ENCODE results near the gene RTL5.
A peak's percentile ranks its signal among the peaks of the same experiment; 100 is the strongest.

RTL5 gene

GRCh38 chrX:72125331-72126047 is 6.2 kb downstream of the RTL5 start:
- H3K4me3 ChIP-seq (ENCODE audit: low read depth, low read length), result no peak overlapping the region
- H3K4me1 ChIP-seq, result peaks cover 52% of the 10 kb centered on the region
- H3K9me3 ChIP-seq (ENCODE audit: control insufficient read depth, low read length), result no peaks in the 10 kb centered on the region
- TF ChIP-seq CTCF (IDR thresholded peaks at IDR 0.05), result no peak
- peak overlapping the region; percentile 53 for H3K27ac ChIP-seq
- H3K79me2 ChIP-seq, result no peaks in the 10 kb centered on the region
- H3K36me3 ChIP-seq (ENCODE audit: control insufficient read depth, insufficient read depth, low read length), result no peaks in the 10 kb centered on the region
- no peaks in the 10 kb centered on the region for H3K27me3 ChIP-seq (ENCODE audit: control insufficient read depth, insufficient read depth, low read length)
- H3K9ac ChIP-seq, result no peak overlapping the region
- no peak overlapping the region for H2AFZ ChIP-seq
- no peak overlapping the region for H3K4me2 ChIP-seq (ENCODE audit: low read length)

DNA sequence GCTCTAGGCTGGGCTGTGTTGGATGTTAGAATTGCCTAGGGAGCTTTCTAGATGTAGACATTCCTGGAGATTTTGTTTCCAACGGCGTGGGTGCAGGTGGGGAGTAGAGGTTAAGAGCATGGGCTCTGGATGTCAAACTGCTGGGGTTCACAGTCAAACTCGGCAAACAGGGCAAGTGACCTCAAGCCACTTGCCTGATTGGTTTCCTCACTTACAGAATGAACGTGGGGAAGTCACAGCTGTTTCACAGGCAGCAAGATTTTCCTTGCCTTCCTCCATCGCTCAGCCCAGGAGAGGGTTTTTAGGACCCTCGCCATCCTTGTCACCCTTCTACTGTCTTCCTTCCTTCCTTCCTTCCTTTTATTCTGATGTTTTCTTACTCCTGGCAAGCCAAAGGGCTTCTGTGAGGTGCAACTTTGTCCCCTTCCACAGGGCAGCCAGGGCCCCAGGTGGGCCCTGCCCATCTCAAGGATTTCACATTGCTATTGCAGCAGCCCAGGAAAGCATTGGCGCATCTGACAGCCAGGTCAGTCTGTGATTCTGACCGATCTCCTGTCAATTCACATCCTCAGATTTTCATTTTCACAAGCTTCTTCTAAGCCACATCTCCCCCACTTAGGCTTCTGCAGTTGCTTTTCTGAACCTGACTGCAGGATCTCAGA is 7.0 kb downstream of the RTL5 start:
- H3K79me2 ChIP-seq, result no peaks in the 10 kb centered on the region
- TF ChIP-seq CTCF (IDR thresholded peaks at IDR 0.05), result no peak

GRCh38 chrX:72123471-72124185 is 8.1 kb downstream of the RTL5 start:
- no peak overlapping the region for H3K4me3 ChIP-seq (ENCODE audit: low read depth, low read length)
- no peaks in the 10 kb centered on the region for H3K79me2 ChIP-seq
- H3K4me2 ChIP-seq (ENCODE audit: low read length), result no peak overlapping the region
- peak overlapping the region; percentile 72 for H2AFZ ChIP-seq
- no peak overlapping the region for H3K9ac ChIP-seq
- peaks cover 52% of the 10 kb centered on the region for H3K4me1 ChIP-seq
- H3K27me3 ChIP-seq (ENCODE audit: control insufficient read depth, insufficient read depth, low read length), result no peaks in the 10 kb centered on the region
- H3K36me3 ChIP-seq (ENCODE audit: control insufficient read depth, insufficient read depth, low read length), result no peaks in the 10 kb centered on the region
- TF ChIP-seq CTCF (IDR thresholded peaks at IDR 0.05), result no peak
- H3K27ac ChIP-seq, result peak overlapping the region; percentile 94
- no peaks in the 10 kb centered on the region for H3K9me3 ChIP-seq (ENCODE audit: control insufficient read depth, low read length)

More for the DNA sequence above, 7.0 kb downstream of the RTL5 start:
- no peak overlapping the region for H3K4me3 ChIP-seq (ENCODE audit: low read depth, low read length)
- H3K27me3 ChIP-seq (ENCODE audit: control insufficient read depth, insufficient read depth, low read length), result no peaks in the 10 kb centered on the region
- H2AFZ ChIP-seq, result no peak overlapping the region
- H3K9me3 ChIP-seq (ENCODE audit: control insufficient read depth, low read length), result no peaks in the 10 kb centered on the region
- peak overlapping the region; percentile 94 for H3K27ac ChIP-seq
- H3K36me3 ChIP-seq (ENCODE audit: control insufficient read depth, insufficient read depth, low read length), result no peaks in the 10 kb centered on the region
- H3K4me2 ChIP-seq (ENCODE audit: low read length), result no peak overlapping the region
- peaks cover 52% of the 10 kb centered on the region for H3K4me1 ChIP-seq
- no peak overlapping the region for H3K9ac ChIP-seq

DNA sequence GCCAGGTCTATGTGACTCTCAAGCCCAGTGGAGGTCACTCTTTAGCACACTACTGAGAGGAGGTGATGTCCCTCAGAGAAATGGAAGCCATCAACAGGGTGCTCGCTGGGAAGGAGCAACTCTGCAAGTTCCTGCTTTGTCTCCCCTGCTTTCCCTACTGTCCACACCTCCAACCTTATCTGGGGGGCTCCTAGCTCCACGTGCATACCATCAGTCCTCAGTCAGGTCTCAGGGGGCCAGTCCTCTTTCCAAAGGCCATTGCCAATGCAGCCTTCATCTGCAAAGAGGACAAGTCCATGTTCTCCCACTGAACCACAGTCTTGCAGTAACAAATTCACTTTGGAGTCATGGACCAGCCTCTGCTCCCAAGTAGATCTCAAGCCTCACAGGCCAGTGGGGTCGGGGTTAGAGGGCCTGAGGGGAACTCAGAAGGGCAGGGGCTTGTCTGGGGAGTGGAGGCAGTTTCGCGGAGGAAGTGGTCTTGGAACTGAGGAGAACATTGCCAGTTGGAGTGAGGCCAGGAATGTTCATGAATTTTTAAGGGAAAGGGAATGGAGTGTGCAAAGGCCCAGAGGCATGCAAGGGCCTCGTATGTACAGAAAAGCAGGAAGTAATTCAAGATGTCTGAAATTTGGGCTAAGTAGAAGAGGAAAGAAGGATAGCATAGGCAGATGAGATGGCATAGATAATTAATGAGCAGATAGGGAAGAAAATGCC is 8.9 kb downstream of the RTL5 start:
- H3K4me3 ChIP-seq (ENCODE audit: low read depth, low read length), result no peak overlapping the region
- H3K27me3 ChIP-seq (ENCODE audit: control insufficient read depth, insufficient read depth, low read length), result no peaks in the 10 kb centered on the region
- H3K9me3 ChIP-seq (ENCODE audit: control insufficient read depth, low read length), result no peaks in the 10 kb centered on the region
- peak overlapping the region; percentile 94 for H3K27ac ChIP-seq
- no peaks in the 10 kb centered on the region for H3K79me2 ChIP-seq
- H3K36me3 ChIP-seq (ENCODE audit: control insufficient read depth, insufficient read depth, low read length), result no peaks in the 10 kb centered on the region
- TF ChIP-seq CTCF (IDR thresholded peaks at IDR 0.05), result no peak
- no peak overlapping the region for H3K4me2 ChIP-seq (ENCODE audit: low read length)
- no peak overlapping the region for H3K9ac ChIP-seq
- no peak overlapping the region for H2AFZ ChIP-seq
- H3K4me1 ChIP-seq, result peaks cover 52% of the 10 kb centered on the region
